DOHH2 (cell line): Measurements from ENCODE around the gene CABLES1.

Experiments
- EZH2phosphoT487 ChIP-seq: fragments of 200-600 bp; sonication (generic); IDR thresholded peaks from 2 replicates; pipeline ENCODE4 v1.6.1; 2017; ENCODE audit warnings: borderline replicate concordance, mild to moderate bottlenecking, antibody characterized with exemption, low read length, moderate library complexity, mixed read lengths
- TF ChIP-seq, protein P1 (sequence below): fragments of 200-600 bp; sonication (generic); IDR thresholded peaks from one replicate; pipeline ENCODE4 v1.5.1; 2014; ENCODE audit warnings: antibody characterized with exemption, mild to moderate bottlenecking, low read depth, low read length; ENCODE audit not compliant: poor library complexity, severe bottlenecking

DNA sequence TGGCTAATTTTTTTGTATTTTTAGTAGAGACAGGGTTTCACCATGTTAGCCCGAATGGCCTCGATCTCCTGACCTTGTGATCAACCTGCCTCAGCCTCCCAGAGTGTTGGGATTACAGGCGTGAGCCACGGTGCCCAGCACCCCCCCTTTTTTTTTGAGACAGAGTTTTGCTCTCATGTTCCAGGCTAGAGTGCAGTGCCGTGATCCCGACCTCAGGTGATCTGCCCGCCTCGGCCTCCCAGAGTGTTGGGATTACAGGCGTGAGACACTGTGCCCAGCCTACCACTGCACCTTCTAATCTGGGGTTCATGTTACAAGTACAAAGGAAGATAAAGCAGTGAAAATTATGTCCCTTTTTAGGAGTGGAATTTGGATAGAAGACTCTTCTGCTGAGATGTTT is 41.5 kb upstream of the CABLES1 start:
- TF ChIP-seq, protein P1, sequence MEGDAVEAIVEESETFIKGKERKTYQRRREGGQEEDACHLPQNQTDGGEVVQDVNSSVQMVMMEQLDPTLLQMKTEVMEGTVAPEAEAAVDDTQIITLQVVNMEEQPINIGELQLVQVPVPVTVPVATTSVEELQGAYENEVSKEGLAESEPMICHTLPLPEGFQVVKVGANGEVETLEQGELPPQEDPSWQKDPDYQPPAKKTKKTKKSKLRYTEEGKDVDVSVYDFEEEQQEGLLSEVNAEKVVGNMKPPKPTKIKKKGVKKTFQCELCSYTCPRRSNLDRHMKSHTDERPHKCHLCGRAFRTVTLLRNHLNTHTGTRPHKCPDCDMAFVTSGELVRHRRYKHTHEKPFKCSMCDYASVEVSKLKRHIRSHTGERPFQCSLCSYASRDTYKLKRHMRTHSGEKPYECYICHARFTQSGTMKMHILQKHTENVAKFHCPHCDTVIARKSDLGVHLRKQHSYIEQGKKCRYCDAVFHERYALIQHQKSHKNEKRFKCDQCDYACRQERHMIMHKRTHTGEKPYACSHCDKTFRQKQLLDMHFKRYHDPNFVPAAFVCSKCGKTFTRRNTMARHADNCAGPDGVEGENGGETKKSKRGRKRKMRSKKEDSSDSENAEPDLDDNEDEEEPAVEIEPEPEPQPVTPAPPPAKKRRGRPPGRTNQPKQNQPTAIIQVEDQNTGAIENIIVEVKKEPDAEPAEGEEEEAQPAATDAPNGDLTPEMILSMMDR: no peak
- no peak for TF ChIP-seq EZH2phosphoT487
